Measurements from ENCODE around the gene SVEP1.

GRCh38 chr9:110541950-110542349 lies 37.6 kb downstream of the SVEP1 start:
- TF ChIP-seq TCF7L2 (IDR thresholded peaks at IDR 0.05; ENCODE audit: low read depth, low read length) (no peak), CTCF (CRISPR knock-in tag; IDR thresholded peaks at IDR 0.05) (no peak), CENPX (CRISPR knock-in tag; IDR thresholded peaks at IDR 0.05) (no peak), NR2F6 (IDR thresholded peaks at IDR 0.05) (no peak), NR2F6 (CRISPR knock-in tag; IDR thresholded peaks at IDR 0.05) (no peak), HNF4G (IDR thresholded peaks at IDR 0.05; ENCODE audit: borderline replicate concordance, low read depth, low read length) (no peak), HNF4G (CRISPR knock-in tag; IDR thresholded peaks at IDR 0.05; ENCODE audit: borderline replicate concordance, low read depth) (no peak), KDM2A (CRISPR knock-in tag; IDR thresholded peaks at IDR 0.05; ENCODE audit: borderline replicate concordance, low read depth) (no peak), ZNF674 (CRISPR knock-in tag; IDR thresholded peaks at IDR 0.05; ENCODE audit: low read depth) (no peak), EZH2 (conservative IDR thresholded peaks at IDR 0.05; ENCODE audit: low read depth, low read length) (no peak), POGZ (CRISPR knock-in tag; IDR thresholded peaks at IDR 0.05) (no peak), RFX5 (IDR thresholded peaks at IDR 0.05; ENCODE audit: low read depth, low read length) (no peak)

All from HepG2 (cell line).